GM12801 (cell line): ENCODE results near the gene SINHCAF.

Source experiments
- CTCF ChIP-seq: IDR thresholded peaks from one replicate; pipeline ENCODE4 v1.5.1; 2011; ENCODE audit warnings: control low read depth; ENCODE audit not compliant: insufficient read length; ENCODE audit errors: extremely low read depth

The SINHCAF gene

GRCh38 chr12:31300783-31301182, 25.2 kb downstream of the SINHCAF start:
- TF ChIP-seq CTCF, result no peak

DNA sequence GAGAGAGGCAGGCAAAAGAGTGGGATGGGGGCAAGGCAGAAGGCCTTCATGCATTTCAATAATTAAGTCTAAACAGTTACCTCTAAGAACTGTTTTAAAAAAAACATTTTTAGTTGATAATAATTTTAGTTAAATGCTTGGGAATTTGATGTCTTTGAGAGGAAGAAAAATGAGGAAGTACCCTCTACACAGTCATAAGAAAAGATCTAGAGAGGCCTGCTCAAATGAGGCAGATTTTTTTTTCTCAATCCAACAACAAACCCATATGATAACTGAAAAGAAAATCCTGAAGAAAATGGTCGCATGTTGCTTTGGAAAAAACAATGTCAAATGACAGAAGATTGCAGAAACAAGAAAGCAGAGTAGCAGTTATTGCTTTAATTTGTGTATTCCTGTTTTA, 25.6 kb downstream of the SINHCAF start:
- TF ChIP-seq CTCF, result no peak

DNA sequence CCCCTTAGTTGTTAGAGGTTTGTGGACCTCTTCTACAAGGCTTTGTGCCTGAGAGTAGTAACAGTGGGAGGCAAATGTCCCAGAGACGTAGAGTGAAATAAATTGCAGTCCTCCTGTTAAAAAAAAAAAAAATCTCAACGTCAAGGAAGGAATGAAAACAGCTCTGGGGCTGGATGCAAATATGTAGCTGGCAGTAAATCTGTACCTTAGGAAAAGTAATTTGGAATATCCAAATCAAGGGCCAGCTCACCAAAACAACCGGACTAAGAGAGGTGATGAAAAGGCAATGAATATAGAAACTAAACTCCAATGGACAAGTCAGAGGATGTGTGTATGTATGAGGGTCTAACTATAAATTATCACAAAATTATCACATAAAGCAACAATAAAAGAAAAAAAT, 27.0 kb downstream of the SINHCAF start:
- no peak for TF ChIP-seq CTCF

DNA sequence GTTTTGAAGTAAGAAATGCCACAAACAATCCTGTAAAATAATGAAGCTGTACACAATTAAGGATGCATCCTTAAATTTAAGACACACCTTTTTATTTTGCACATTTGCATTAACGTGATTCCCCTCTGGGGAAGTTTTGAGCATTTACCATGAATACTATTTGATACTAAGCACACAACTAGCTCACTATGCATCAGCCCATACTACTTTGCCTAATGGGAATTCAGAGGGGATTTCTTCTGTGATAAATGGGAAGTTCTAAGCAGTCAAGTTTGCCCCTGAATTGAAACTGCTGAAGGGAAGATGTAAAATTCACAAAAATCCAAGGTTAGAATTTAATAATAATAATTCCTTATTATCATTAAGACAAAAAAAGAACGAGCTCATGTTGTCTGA, 27.4 kb downstream of the SINHCAF start:
- TF ChIP-seq CTCF, result no peak

GRCh38 chr12:31297572-31298514, 28.1 kb downstream of the SINHCAF start:
- TF ChIP-seq CTCF, result no peak

- TF ChIP-seq CTCF, result no peak
Observed at GRCh38 chr12:31289441-31289840, 36.5 kb downstream of the SINHCAF start.

GRCh38 chr12:31288381-31288780, 37.6 kb downstream of the SINHCAF start:
- no peak for TF ChIP-seq CTCF
